NCI-H2107 (cell line): ENCODE data around the gene SLC9C2.
"Not testable (repeated sequence)": the region's sequence is repeated elsewhere in the genome, so short reads cannot be mapped to it uniquely, and the experiment has no call there.

Source experiments
- DNase-seq: peaks from one replicate; lab custom pipeline; 2025; lab: John Stamatoyannopoulos, UW

Gene SLC9C2

DNA sequence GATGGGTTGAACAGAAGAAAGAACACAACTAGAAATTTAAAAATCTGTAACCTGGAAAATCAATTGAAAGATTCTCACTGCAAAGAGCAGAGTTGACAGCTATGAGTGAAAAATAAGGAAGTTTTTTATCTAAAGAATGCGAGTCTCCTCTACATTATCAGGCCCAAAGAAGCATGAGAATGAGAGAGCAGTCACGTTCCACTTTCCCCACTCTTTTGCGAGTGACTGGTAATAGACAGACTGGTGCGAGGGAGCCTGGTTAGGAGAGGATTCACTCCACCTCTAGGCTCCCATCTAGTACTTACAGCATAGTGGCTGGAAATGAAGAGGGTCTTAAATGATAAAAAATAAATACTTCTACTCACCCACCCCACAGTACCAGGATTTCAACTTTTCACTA lies 73.8 kb downstream of the SLC9C2 start:
- DNase-seq, result no peak

DNA sequence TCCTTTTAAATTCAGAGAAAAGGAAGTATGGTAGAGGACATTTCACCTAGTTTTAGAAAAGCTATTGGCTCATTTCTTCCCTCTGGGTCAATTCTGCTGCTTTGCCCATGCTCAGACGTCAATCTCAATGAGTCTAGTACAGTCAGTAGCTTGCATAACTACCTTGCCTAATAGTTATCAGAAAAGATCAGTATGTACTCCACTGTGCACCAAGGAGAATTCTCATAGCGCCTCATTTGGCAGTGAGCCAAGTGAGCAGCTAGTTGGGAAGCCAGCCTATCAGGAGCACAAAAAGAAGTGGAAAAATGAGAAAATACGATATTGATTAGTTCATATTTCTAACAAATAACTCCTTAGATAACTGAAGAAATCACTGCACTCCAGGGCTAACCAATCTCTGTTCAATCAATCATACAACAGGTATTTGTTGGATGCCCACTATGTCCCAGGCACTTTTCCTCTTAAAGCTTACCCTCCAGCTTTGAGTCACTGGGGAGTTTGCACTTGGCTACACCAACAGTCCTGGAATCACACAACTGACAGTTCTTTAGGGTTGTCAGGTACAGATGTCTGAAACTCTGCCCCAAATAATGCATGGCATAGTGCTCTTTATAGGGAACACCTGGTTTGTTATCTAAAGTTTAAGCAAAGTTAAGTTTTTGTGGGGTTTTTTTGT lies 75.6 kb downstream of the SLC9C2 start:
- no peak for DNase-seq

GRCh38 chr1:173525926-173526325 lies 76.9 kb downstream of the SLC9C2 start:
- no peak for DNase-seq

DNA sequence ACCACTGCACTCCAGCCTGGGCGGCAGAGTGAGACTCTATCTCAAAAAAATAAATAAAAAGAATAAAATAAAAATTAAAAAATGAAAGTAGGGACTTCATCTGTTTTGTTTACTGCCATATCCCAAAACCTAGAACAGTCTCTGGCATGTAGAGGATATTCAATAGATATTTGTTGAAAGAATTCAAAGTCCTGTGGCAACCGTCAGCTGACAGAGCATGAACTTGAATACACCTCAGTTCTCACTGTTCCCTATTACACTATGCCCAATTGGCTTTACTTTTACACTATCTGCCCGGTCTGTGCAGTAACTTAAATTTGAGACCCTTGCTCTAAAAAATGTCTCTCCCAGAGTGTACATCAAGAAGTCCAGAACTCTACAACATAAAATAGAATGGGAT lies 79.5 kb downstream of the SLC9C2 start:
- no peak for DNase-seq

GRCh38 chr1:173520799-173521198 lies 82.1 kb downstream of the SLC9C2 start:
- no peak for DNase-seq

DNA sequence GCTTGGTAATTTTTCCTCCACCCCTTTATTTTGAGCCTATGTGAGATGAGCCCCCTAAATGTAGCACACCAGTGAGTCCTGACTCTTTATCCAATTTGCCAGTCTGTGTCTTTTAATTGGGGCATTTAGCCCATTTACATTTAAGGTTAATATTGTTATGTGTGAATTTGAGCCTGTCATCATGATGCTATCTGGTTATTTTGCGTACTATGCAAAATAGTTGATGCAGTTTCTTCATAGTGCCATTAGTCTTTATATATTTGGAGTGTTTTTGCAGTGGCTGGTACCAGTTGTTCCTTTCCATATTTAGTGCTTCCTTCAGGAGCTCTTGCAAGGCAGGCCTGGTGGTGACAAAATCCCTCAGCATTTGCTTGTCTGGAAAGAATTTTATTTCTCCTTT lies 88.4 kb downstream of the SLC9C2 start:
- DNase-seq, result not testable (repeated sequence)

DNA sequence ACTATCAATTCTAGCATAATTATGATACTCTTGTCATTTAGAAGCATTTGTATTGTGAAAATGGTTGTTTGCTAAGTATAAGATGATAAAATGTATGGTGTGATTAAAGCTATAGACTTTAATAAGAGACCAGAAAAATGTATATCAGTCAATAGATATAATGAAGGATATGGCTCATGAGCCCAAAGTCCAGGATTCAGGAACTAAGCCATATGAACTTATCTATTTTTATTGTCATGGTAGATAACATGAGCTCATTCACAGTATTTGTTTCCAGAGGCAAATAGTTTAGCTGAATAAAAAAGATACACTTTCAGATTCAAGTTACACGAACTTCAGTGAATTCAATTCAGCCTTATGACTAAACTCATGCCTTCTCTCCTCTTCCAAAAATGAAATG lies 93.1 kb downstream of the SLC9C2 start:
- DNase-seq, result no peak

- DNase-seq, result no peak
Measured at GRCh38 chr1:173508541-173508940, 94.3 kb downstream of the SLC9C2 start.

DNA sequence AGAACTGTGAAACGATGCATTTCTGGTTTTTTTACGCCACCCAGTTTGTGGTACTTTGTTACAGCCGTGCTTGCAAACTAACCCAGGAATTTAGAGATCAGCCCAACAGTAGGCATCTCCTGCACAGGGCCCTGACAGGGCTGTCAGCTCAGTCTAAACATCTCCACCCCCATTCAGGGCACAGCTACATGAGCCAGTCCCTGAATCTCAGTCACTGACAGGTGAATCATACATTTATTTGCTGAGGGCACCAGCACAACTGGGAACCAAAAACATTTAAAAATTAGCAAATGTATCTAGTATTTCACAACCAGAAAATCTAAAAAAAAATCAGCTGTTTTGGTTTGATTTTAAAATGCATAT lies 95.0 kb downstream of the SLC9C2 start:
- no peak for DNase-seq

- no peak for DNase-seq
Measured at GRCh38 chr1:173507205-173507846, 95.5 kb downstream of the SLC9C2 start.

- no peak for DNase-seq
Measured at GRCh38 chr1:173506437-173506836, 96.4 kb downstream of the SLC9C2 start.

DNA sequence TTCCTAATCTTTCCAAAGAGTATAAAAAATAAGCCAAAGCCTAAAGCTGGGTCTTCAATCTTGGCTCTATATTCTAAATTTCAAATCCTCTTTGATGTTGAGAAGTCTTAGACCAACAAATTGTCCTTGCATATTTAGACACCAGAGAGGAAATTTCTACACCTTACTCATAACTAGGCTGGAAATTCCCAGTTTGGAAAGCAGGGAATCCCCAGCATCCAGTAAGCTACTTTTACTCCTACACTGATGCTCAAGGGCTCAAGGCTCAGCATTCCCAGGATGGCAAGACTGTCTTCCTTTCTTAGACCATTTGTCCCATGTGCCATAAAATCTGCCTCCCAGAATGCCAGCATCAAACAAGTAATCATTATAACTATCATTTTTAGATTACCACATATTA lies 97.5 kb downstream of the SLC9C2 start:
- DNase-seq, result no peak

DNA sequence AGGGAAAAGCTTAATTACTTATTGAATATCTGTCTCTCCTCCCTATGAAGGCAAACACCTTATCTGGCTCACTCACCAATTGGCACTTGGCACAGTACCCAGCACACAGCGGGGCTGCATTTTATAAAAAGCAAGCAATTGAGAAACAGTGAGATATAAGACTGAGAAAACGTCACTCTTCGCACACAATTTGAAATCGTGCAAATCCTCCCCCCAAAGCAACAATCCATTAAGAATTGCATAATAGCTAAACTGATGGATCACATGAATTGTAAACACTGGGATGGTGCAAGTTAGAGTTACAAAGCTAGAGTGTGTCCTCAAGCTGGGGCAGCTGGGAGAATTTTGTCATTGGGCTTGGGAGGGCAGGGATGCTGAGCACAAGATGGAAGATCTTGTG lies 98.6 kb downstream of the SLC9C2 start:
- no peak for DNase-seq

DNA sequence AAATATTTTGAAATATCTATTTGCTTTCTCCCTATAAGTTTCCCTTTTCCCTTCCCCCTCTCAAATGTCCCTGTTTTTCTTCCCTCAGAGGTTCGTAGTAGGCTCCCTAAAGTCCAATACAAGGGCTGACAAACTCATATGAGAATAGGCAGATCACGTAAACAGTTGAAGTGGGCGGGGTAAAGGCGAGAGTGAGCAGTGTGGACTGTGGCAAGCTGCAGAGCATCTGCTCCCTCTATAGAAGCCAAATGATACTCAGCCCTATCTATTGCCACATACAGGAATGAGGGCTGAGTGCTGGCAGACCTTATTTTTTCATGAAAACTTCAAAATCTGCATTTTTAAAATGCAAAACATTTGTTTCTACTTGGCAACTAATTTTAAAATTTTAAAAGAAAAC lies 99.5 kb downstream of the SLC9C2 start:
- no peak for DNase-seq

DNA sequence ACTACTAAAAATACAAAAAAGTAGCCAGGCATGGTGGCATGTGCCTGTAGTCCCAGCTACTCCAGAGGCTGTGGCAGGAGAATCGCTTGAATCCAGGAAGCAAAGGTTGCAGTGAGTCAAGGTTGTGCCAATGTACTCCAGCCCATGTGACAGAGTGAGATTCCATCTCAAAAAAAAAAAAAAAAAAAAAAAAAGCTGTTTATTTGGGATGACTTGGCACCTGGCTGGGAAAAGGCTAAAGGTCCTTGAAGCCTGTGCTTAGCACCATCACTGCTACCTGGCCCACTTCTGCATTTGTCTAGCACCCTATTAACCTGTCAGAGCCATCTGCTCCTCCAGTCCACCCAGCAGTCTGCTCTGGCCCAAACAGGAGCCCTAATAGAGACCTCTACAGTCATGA lies 100.8 kb downstream of the SLC9C2 start:
- DNase-seq, result no peak

GRCh38 chr1:173499729-173500128 lies 103.1 kb downstream of the SLC9C2 start:
- no peak for DNase-seq

DNA sequence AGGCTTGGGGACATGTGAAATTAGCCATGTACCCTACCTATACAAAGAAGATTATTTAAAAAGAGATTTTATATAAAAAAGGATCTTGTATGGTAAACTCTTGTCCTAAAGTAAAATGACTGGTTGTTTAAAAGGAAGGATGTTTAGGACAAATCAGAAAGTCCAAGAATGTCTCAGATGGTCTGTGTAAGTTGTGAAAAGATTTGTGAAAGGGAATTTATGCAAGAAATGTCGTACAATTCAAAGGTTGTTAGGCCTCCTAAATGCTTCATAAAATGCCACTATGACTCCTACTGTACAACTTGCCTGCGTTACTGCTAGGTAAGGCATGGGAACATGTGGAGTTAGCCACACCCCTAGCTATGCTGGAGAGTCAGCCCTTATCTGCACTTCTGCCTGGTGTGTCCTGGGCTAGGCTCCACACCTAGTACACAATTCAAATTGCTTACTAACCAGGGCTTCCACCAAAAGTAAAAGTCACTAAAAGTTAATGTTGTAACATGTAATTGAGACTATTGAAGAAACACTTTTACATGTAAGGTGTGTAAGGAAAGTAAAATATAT lies 106.0 kb downstream of the SLC9C2 start:
- DNase-seq, result no peak

- no peak for DNase-seq
Measured at GRCh38 chr1:173495609-173496267, 107.1 kb downstream of the SLC9C2 start.

DNA sequence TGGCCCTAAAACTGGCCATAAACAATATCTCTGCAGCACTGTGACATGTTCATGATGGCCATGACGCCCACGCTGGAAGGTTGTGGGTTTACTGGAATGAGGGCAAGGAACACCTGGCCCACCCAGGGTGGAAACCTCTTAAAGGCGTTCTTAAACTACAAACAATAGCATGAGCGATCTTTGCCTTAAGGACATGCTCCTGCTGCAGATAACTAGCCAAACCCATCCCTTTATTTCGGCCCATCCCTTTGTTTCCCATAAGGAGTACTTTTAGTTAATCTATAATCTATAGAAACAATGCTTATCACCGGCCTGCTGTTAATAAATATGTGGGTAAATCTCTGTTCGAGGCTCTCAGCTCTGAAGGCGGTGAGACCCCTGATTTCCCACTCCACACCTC lies 109.7 kb downstream of the SLC9C2 start:
- DNase-seq, result not testable (repeated sequence)

DNA sequence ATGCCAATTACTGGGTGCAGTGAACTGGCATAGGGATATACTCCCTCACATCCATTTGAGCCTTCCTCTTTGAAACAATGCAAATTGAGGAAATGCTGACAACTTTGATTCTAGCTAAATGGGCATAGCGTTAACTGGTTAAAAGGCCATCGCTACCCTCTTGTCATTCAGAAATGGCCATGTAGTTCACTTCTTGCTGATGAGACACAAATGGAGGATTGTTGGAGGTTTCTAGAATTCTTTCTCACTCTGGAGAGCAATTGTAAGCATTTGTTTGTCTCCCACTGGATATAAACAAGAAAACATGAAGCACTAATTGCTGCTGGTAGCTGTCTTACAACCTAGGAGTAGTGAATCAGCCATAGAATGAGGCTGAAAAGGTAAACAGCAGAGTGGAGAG lies 111.4 kb downstream of the SLC9C2 start:
- no peak for DNase-seq

- no peak for DNase-seq
Measured at GRCh38 chr1:173489929-173490328, 112.9 kb downstream of the SLC9C2 start.

GRCh38 chr1:173489149-173489600 lies 113.7 kb downstream of the SLC9C2 start:
- no peak for DNase-seq

- DNase-seq, result no peak
Measured at GRCh38 chr1:173488001-173488400, 114.9 kb downstream of the SLC9C2 start.
